Keratinocyte (primary cell): Measurements from ENCODE around the gene ACVR1C. TPM values are rescaled to one million over a fixed set of nuclear protein-coding genes. Genes with fewer than 3 reads are reported as not detected.

ENCODE experiments used
- DNase-seq: peaks from one replicate; pipeline ENCODE4 v3.0.0-alpha.2; 2011; ENCODE audit warnings: low read depth, missing footprints, low spot score
- FAIRE-seq: peaks from 2 replicates; lab custom pipeline; 2011; peaks lifted over from hg19 to GRCh38; lab: Jason Lieb, UNC
- H2AFZ ChIP-seq: 2 replicates; pipeline ENCODE4 v1.6.0; 2012; ENCODE audit warnings: low read length, control low read depth, inconsistent platforms; ENCODE audit not compliant: control insufficient read depth
- H3K27ac ChIP-seq: 2 replicates; pipeline ENCODE4 v1.5.1; 2011; ENCODE audit warnings: low read length; ENCODE audit not compliant: control insufficient read depth, insufficient read depth
- H3K27me3 ChIP-seq: 3 replicates; pipeline ENCODE4 v1.6.0; 2011; ENCODE audit warnings: low read length; ENCODE audit not compliant: control insufficient read depth, insufficient read depth; ENCODE audit errors: extremely low read depth
- H3K36me3 ChIP-seq, 2 experiments: 2 replicates in 1 of 2; 3 replicates in 1 of 2; pipeline ENCODE4 v1.5.1; 2011; ENCODE audit warnings: low read length in 2 of 2, mild to moderate bottlenecking in 1 of 2; ENCODE audit not compliant: control insufficient read depth in 2 of 2, insufficient read depth in 2 of 2; ENCODE audit errors: extremely low read depth in 1 of 2
- H3K4me1 ChIP-seq: 3 replicates; pipeline ENCODE4 v1.5.1; 2011; ENCODE audit warnings: low read length; ENCODE audit not compliant: control insufficient read depth, insufficient read depth; ENCODE audit errors: extremely low read depth
- H3K4me2 ChIP-seq: 3 replicates; pipeline ENCODE4 v1.6.0; 2011; ENCODE audit warnings: low read depth, low read length; ENCODE audit not compliant: control insufficient read depth, insufficient read depth; ENCODE audit errors: extremely low read depth
- H3K4me3 ChIP-seq, 3 experiments: fragments of 200-600 bp in 1 of 3; sonication (generic) in 1 of 3; 2 replicates in 2 of 3; 3 replicates in 1 of 3; pipeline ENCODE4 v1.5.1; 2011 to 2016; ENCODE audit warnings: low read length in 3 of 3, mild to moderate bottlenecking in 3 of 3, control low read depth in 2 of 3, inconsistent platforms in 1 of 3, low read depth in 1 of 3, mixed read lengths in 1 of 3, mixed run types in 1 of 3, moderate library complexity in 1 of 3; ENCODE audit not compliant: control insufficient read depth in 2 of 3, insufficient read depth in 2 of 3; ENCODE audit errors: extremely low read depth in 1 of 3
- H3K79me2 ChIP-seq: 2 replicates; pipeline ENCODE4 v1.6.0; 2012; ENCODE audit warnings: low read length; ENCODE audit not compliant: control insufficient read depth, insufficient read depth
- H3K9ac ChIP-seq: 3 replicates; pipeline ENCODE4 v1.6.0; 2011; ENCODE audit warnings: low read length; ENCODE audit not compliant: control insufficient read depth, insufficient read depth; ENCODE audit errors: extremely low read depth
- H3K9me1 ChIP-seq: 3 replicates; pipeline ENCODE4 v1.6.0; 2011; ENCODE audit warnings: low read length; ENCODE audit not compliant: control insufficient read depth, insufficient read depth; ENCODE audit errors: extremely low read depth
- H3K9me3 ChIP-seq: 2 replicates; pipeline ENCODE4 v1.5.1; 2012; ENCODE audit warnings: low read depth, low read length; ENCODE audit not compliant: control insufficient read depth
- H4K20me1 ChIP-seq: 3 replicates; pipeline ENCODE4 v1.6.0; 2011; ENCODE audit warnings: low read length; ENCODE audit not compliant: control insufficient read depth, insufficient read depth; ENCODE audit errors: extremely low read depth
- EZH2 ChIP-seq: IDR thresholded peaks from one replicate; pipeline ENCODE4 v1.6.1; 2012; ENCODE audit warnings: inconsistent platforms, mild to moderate bottlenecking, low read length, moderate library complexity
- dilution Hi-C: fragments of 300-500 bp; cut with MboI; formaldehyde crosslinking; loops from one replicate; pipeline ENCODE4 v1.7.0; 2020; ENCODE audit warnings: low sequenced_read_pairs; ENCODE audit not compliant: extremely low pct_ligation_motif_present
- polyA plus RNA-seq, 5 experiments: library from polyadenylated mRNA; depleted of rRNA in 3 of 5; stranded (reverse) in 3 of 5; stranded (forward) in 1 of 5; unstranded in 1 of 5; fragments of >200 nt; gene quantifications; 1 replicate in 1 of 5; 2 replicates in 3 of 5; 3 replicates in 1 of 5; pipeline versions ENCODE4 v1.2.1 to v1.2.3, GENCODE V29; 2011 to 2012; ENCODE audit warnings: missing spikeins in 2 of 5, low read depth in 1 of 5, low replicate concordance in 1 of 5
- TF ChIP-seq, protein P1 (sequence below), 3 experiments: IDR thresholded peaks in 1 of 3; conservative IDR thresholded peaks in 1 of 3; optimal IDR thresholded peaks in 1 of 3; 2 replicates in 2 of 3; 3 replicates in 1 of 3; pipeline versions ENCODE3 to v1.5.1; 2011; ENCODE audit warnings: low read length in 3 of 3, mild to moderate bottlenecking in 3 of 3, moderate library complexity in 2 of 3, control low read depth in 1 of 3, inconsistent platforms in 1 of 3; ENCODE audit not compliant: insufficient read depth in 2 of 3; ENCODE audit errors: extremely low read depth in 1 of 3

ACVR1C gene
- polyA plus RNA-seq, 1 donor (not counting 4 experiments of a cell fraction or from before 2014, with no cell fraction given): 0.20 TPM

DNA sequence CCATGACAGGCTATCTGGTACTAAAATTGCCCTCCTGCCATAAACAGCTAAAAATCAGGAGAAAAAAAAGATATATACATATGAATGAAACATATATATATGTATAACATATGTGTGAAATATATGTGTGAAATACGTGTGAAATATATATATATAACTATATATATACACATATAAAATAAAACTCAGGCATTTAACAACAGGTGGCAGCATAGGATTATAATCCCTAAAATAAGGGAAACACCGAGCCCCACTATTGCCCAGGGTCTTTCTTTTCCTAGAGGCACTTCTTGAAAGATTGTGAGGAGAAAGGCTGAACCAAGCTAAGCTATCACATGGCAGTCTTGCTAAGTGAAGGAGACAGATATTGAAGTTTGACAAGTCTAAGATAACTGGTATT, 118.9 kb downstream of the ACVR1C start:
- FAIRE-seq: no peak
- DNase-seq: no peak
- no peak overlapping the region for H2AFZ ChIP-seq

GRCh38 chr2:157508676-157509075, 120.0 kb downstream of the ACVR1C start:
- Histone ChIP-seq H3K4me3 (no peak overlapping the region), H3K9me3 (no peaks in the 10 kb centered on the region), H3K4me2 (no peak overlapping the region), H4K20me1 (no peaks in the 10 kb centered on the region), H3K9me1 (no peaks in the 10 kb centered on the region), H3K4me1 (no peaks in the 10 kb centered on the region), H3K79me2 (no peaks in the 10 kb centered on the region), H3K9ac (no peak overlapping the region), H3K36me3 (no peaks in the 10 kb centered on the region), H3K27me3 (no peaks in the 10 kb centered on the region), H2AFZ (no peak overlapping the region), H3K27ac (no peak overlapping the region)
- TF ChIP-seq EZH2: no peak
- TF ChIP-seq, protein P1, sequence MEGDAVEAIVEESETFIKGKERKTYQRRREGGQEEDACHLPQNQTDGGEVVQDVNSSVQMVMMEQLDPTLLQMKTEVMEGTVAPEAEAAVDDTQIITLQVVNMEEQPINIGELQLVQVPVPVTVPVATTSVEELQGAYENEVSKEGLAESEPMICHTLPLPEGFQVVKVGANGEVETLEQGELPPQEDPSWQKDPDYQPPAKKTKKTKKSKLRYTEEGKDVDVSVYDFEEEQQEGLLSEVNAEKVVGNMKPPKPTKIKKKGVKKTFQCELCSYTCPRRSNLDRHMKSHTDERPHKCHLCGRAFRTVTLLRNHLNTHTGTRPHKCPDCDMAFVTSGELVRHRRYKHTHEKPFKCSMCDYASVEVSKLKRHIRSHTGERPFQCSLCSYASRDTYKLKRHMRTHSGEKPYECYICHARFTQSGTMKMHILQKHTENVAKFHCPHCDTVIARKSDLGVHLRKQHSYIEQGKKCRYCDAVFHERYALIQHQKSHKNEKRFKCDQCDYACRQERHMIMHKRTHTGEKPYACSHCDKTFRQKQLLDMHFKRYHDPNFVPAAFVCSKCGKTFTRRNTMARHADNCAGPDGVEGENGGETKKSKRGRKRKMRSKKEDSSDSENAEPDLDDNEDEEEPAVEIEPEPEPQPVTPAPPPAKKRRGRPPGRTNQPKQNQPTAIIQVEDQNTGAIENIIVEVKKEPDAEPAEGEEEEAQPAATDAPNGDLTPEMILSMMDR (optimal IDR thresholded peaks at IDR 0.05 in 1 of 3, IDR thresholded peaks at IDR 0.05 in 1 of 3, conservative IDR thresholded peaks at IDR 0.05 in 1 of 3; ENCODE audit: extremely low read depth in 1 of 3, insufficient read depth in 2 of 3, low read length in 3 of 3): no peak
- no peak for FAIRE-seq
- dilution Hi-C loops: no loop called here
- no peak for DNase-seq

More for the DNA sequence above, 118.9 kb downstream of the ACVR1C start:
- H3K36me3 ChIP-seq: no peaks in the 10 kb centered on the region
- dilution Hi-C loops: no loop called here
- H3K27ac ChIP-seq: no peak overlapping the region
- no peaks in the 10 kb centered on the region for H3K9me3 ChIP-seq
- H3K4me3 ChIP-seq: no peak overlapping the region
- no peaks in the 10 kb centered on the region for H3K4me1 ChIP-seq
- H4K20me1 ChIP-seq: no peaks in the 10 kb centered on the region
- no peaks in the 10 kb centered on the region for H3K79me2 ChIP-seq
- no peaks in the 10 kb centered on the region for H3K9me1 ChIP-seq
- H3K4me2 ChIP-seq: no peak overlapping the region
- H3K9ac ChIP-seq: no peak overlapping the region
- no peaks in the 10 kb centered on the region for H3K27me3 ChIP-seq
- TF ChIP-seq, protein P1 (optimal IDR thresholded peaks at IDR 0.05 in 1 of 3, IDR thresholded peaks at IDR 0.05 in 1 of 3, conservative IDR thresholded peaks at IDR 0.05 in 1 of 3; ENCODE audit: extremely low read depth in 1 of 3, insufficient read depth in 2 of 3, low read length in 3 of 3): no peak
- TF ChIP-seq EZH2: no peak
